GM23338 (cell line): ENCODE measurements around the gene GLCE.

Experiments
- CTCF ChIP-seq, 2 experiments: fragments of 200-600 bp in 1 of 2; sonication (generic) in 1 of 2; conservative IDR thresholded peaks; 2 replicates each; pipeline versions ENCODE4 v1.5.1 to v1.6.1; 2016 to 2017; ENCODE audit warnings: antibody characterized with exemption in 2 of 2, low read depth in 2 of 2, mild to moderate bottlenecking in 2 of 2, moderate library complexity in 1 of 2
- POLR2AphosphoS5 ChIP-seq: IDR thresholded peaks from 2 replicates; pipeline ENCODE4 v1.6.1; 2016; ENCODE audit warnings: antibody characterized with exemption, low read depth

- TF ChIP-seq CTCF (conservative IDR thresholded peaks at IDR 0.05; ENCODE audit: low read depth in 2 of 2) (no peak), POLR2AphosphoS5 (no peak)
Observed at GRCh38 chr15:69299943-69300588, 139.6 kb downstream of the GLCE start.
